ENCODE measurements around the gene PTPRG. TPM values are rescaled to one million over a fixed set of nuclear protein-coding genes. Genes with fewer than 3 reads are reported as not detected.

PTPRG gene
- total and polyA plus RNA-seq, 7 donors: 0.69 to 76.3 (median 62.7) TPM

GRCh38 chr3:62183969-62184368, 622.6 kb downstream of the PTPRG start:
- intact Hi-C loops (cut with DNase I): loop anchor here (10.0 kb wide), 1 partner anchor 799 kb away; no protein-coding TSS in a partner anchor
- WGBS, 2 donors: 96 to 97% methylated on average over 10 of the region's 10 CpGs

GRCh38 chr3:62184559-62184958, 623.2 kb downstream of the PTPRG start:
- no peak for DNase-seq
- no peaks in the 10 kb centered on the region for H3K36me3 ChIP-seq
- 75 to 78% methylated on average over 7 of the region's 7 CpGs for WGBS, 2 donors
- no peaks in the 10 kb centered on the region for H3K27me3 ChIP-seq
- no peak overlapping the region for H3K4me3 ChIP-seq
- H3K4me1 ChIP-seq: peaks cover 0 to 17% (median 4%) of the 10 kb centered on the region in 4 donors
- no peak for TF ChIP-seq POLR2A (IDR thresholded peaks at IDR 0.05)
- no peak for TF ChIP-seq POLR2AphosphoS5 (IDR thresholded peaks at IDR 0.05)
- no peak for TF ChIP-seq CTCF (IDR thresholded peaks at IDR 0.05)
- no peak for TF ChIP-seq EP300 (IDR thresholded peaks at IDR 0.05)
- H3K9me3 ChIP-seq: no peaks in the 10 kb centered on the region
- no peak overlapping the region for H3K27ac ChIP-seq
- intact Hi-C loops (cut with DNase I): loop anchor here (10.0 kb wide), 1 partner anchor 800 kb away; no protein-coding TSS in a partner anchor

More at GRCh38 chr3:62183969-62184368, 622.6 kb downstream of the PTPRG start:
- TF ChIP-seq POLR2A (IDR thresholded peaks at IDR 0.05) (no peak), POLR2AphosphoS5 (IDR thresholded peaks at IDR 0.05) (no peak)
- H3K4me1 ChIP-seq: peaks cover 0 to 17% (median 4%) of the 10 kb centered on the region in 4 donors
- H3K27ac ChIP-seq: no peak overlapping the region
- no peaks in the 10 kb centered on the region for H3K36me3 ChIP-seq
- H3K4me3 ChIP-seq: no peak overlapping the region
- no peaks in the 10 kb centered on the region for H3K27me3 ChIP-seq
- H3K9me3 ChIP-seq: no peaks in the 10 kb centered on the region
- no peak for DNase-seq

- H3K27ac ChIP-seq: peak overlapping the region in 1 of 4 donors; percentile 53
- TF ChIP-seq POLR2A (IDR thresholded peaks at IDR 0.05) (no peak), CTCF (IDR thresholded peaks at IDR 0.05) (peak in 3 of 4 experiments; percentile 9 to 43 (median 27))
- DNase-seq: no peak
- no peaks in the 10 kb centered on the region for H3K9me3 ChIP-seq
- 78% methylated on average over 7 of the region's 7 CpGs for WGBS, 2 donors
- intact Hi-C loops (cut with DNase I): loop anchor here (2.0 to 10.0 kb wide), 2 partner anchors 334 to 802 kb away; no protein-coding TSS in a partner anchor
- no peaks in the 10 kb centered on the region for H3K27me3 ChIP-seq
- no peak overlapping the region for H3K4me3 ChIP-seq
- H3K4me1 ChIP-seq: peaks cover 0 to 17% (median 4%) of the 10 kb centered on the region in 4 donors
- peaks cover 0 to 11% (median 3%) of the 10 kb centered on the region in 4 donors for H3K36me3 ChIP-seq
These were observed 625.7 kb downstream of the PTPRG start for GRCh38 chr3:62187022-62187431.

- peak; percentile 88 for DNase-seq
- Histone ChIP-seq H3K4me3 (no peak overlapping the region), H3K27ac (no peak overlapping the region), H3K36me3 (peaks cover 0 to 24% (median 4%) of the 10 kb centered on the region in 4 donors), H3K27me3 (no peaks in the 10 kb centered on the region), H3K4me1 (peaks cover 0 to 17% (median 4%) of the 10 kb centered on the region in 4 donors), H3K9me3 (no peaks in the 10 kb centered on the region)
- intact Hi-C loops (cut with DNase I): loop anchor here (1.0 to 10.0 kb wide), 2 partner anchors 625 to 804 kb away; no protein-coding TSS in a partner anchor
- TF ChIP-seq EP300 (IDR thresholded peaks at IDR 0.05) (no peak), POLR2A (IDR thresholded peaks at IDR 0.05) (no peak), CTCF (IDR thresholded peaks at IDR 0.05) (peak; percentile 72 to 84 (median 78)), POLR2AphosphoS5 (IDR thresholded peaks at IDR 0.05) (no peak)
- 6 to 7% methylated on average over 18 of the region's 18 CpGs for WGBS, 2 donors
These were observed 627.5 kb downstream of the PTPRG start for GRCh38 chr3:62188681-62189375.

- no peak for DNase-seq
- Histone ChIP-seq H3K27me3 (no peaks in the 10 kb centered on the region), H3K4me3 (no peak overlapping the region), H3K27ac (no peak overlapping the region), H3K4me1 (peaks cover 0 to 17% (median 4%) of the 10 kb centered on the region in 4 donors), H3K9me3 (no peaks in the 10 kb centered on the region), H3K36me3 (peaks cover 0 to 26% (median 4%) of the 10 kb centered on the region in 4 donors)
- WGBS, 2 donors: 92 to 93% methylated on average over 9 of the region's 9 CpGs
- no peak for TF ChIP-seq CTCF (IDR thresholded peaks at IDR 0.05)
- intact Hi-C loops (cut with DNase I): loop anchor here (1.0 to 10.0 kb wide), 2 partner anchors 625 to 805 kb away; no protein-coding TSS in a partner anchor
These were observed 628.0 kb downstream of the PTPRG start for GRCh38 chr3:62189376-62189698.
